Neuronal stem cell (in vitro differentiated cells): ENCODE results near the gene PUM2.

Experiments
- DNase-seq: peaks from one replicate; pipeline ENCODE4 v3.0.0-alpha.2; 2013; ENCODE audit warnings: low spot score
- H2AFZ ChIP-seq: one replicate; pipeline ENCODE4 v1.6.1; 2013; ENCODE audit warnings: mild to moderate bottlenecking, low read length, inconsistent platforms
- H2AK5ac ChIP-seq: 2 replicates; pipeline ENCODE4 v1.6.1; 2013; ENCODE audit warnings: low read depth, mild to moderate bottlenecking, inconsistent platforms, low read length, moderate library complexity, mixed read lengths
- H2BK120ac ChIP-seq: 2 replicates; pipeline ENCODE4 v1.6.1; 2013; ENCODE audit warnings: low read depth, mild to moderate bottlenecking, inconsistent platforms, low read length, moderate library complexity, mixed read lengths
- H2BK12ac ChIP-seq: one replicate; pipeline ENCODE4 v1.6.1; 2013; ENCODE audit warnings: low read length, inconsistent platforms
- H2BK15ac ChIP-seq: 2 replicates; pipeline ENCODE4 v1.6.1; 2013; ENCODE audit warnings: mild to moderate bottlenecking, low read length, inconsistent platforms, mixed read lengths
- H2BK5ac ChIP-seq: one replicate; pipeline ENCODE4 v1.6.1; 2013; ENCODE audit warnings: inconsistent platforms, mild to moderate bottlenecking, low read length, moderate library complexity
- H3K14ac ChIP-seq: one replicate; pipeline ENCODE4 v1.6.1; 2013; ENCODE audit warnings: low read length, inconsistent platforms
- H3K18ac ChIP-seq: 2 replicates; pipeline ENCODE4 v1.6.1; 2013; ENCODE audit warnings: low read length, inconsistent platforms
- H3K23ac ChIP-seq: 2 replicates; pipeline ENCODE4 v1.6.1; 2013; ENCODE audit warnings: low read depth, mild to moderate bottlenecking, mixed read lengths, low read length, inconsistent platforms; ENCODE audit not compliant: poor library complexity
- H3K27ac ChIP-seq: replicated peaks from 3 replicates; pipeline ENCODE4 v1.5.1; 2013; ENCODE audit warnings: low read length, inconsistent platforms
- H3K27me3 ChIP-seq, 3 experiments: 2 replicates each; pipeline ENCODE4 v1.6.1; 2013; ENCODE audit warnings: low read length in 3 of 3, mild to moderate bottlenecking in 2 of 3, inconsistent platforms in 1 of 3, low read depth in 1 of 3, mixed read lengths in 1 of 3, moderate library complexity in 1 of 3; ENCODE audit not compliant: control insufficient read depth in 3 of 3, insufficient read depth in 3 of 3
- H3K36me3 ChIP-seq, 2 donors: replicated peaks in 1 of 2; 2 replicates each; pipeline ENCODE4 v1.6.1; 2013; ENCODE audit warnings: low read length in 2 of 2; ENCODE audit not compliant: control insufficient read depth in 2 of 2, insufficient read depth in 2 of 2
- H3K4ac ChIP-seq: 2 replicates; pipeline ENCODE4 v1.6.1; 2013; ENCODE audit warnings: inconsistent platforms, mild to moderate bottlenecking, low read length, moderate library complexity
- H3K4me1 ChIP-seq, 2 donors: 1 replicate in 1 of 2; 2 replicates in 1 of 2; pipeline ENCODE4 v1.6.1; 2013; ENCODE audit warnings: low read length in 2 of 2, low read depth in 1 of 2; ENCODE audit not compliant: control insufficient read depth in 2 of 2, insufficient read depth in 1 of 2
- H3K4me2 ChIP-seq: one replicate; pipeline ENCODE4 v1.6.1; 2013; ENCODE audit warnings: mild to moderate bottlenecking, low read length, inconsistent platforms; ENCODE audit not compliant: insufficient read depth, poor library complexity, severe bottlenecking
- H3K4me3 ChIP-seq, 2 donors: 2 replicates each; pipeline ENCODE4 v1.5.1; 2013; ENCODE audit warnings: low read length in 2 of 2, mild to moderate bottlenecking in 2 of 2, inconsistent platforms in 1 of 2, moderate library complexity in 1 of 2
- H3K79me1 ChIP-seq: one replicate; pipeline ENCODE4 v1.6.1; 2013; ENCODE audit warnings: low read depth, mild to moderate bottlenecking, inconsistent platforms, low read length, moderate library complexity
- H3K9ac ChIP-seq: one replicate; pipeline ENCODE4 v1.6.1; 2013; ENCODE audit warnings: mild to moderate bottlenecking, low read depth, low read length, inconsistent platforms; ENCODE audit not compliant: poor library complexity
- H3K9me3 ChIP-seq, 2 donors: replicated peaks in 1 of 2; 2 replicates each; pipeline versions ENCODE3 to v1.6.1; 2013; ENCODE audit warnings: low read length in 2 of 2, mild to moderate bottlenecking in 2 of 2, inconsistent platforms in 1 of 2, low read depth in 1 of 2, mixed read lengths in 1 of 2, moderate library complexity in 1 of 2; ENCODE audit not compliant: control insufficient read depth in 2 of 2, insufficient read depth in 1 of 2
- H4K8ac ChIP-seq: one replicate; pipeline ENCODE4 v1.6.1; 2013; ENCODE audit warnings: low read depth, mild to moderate bottlenecking, inconsistent platforms, low read length, moderate library complexity
- H4K91ac ChIP-seq: one replicate; pipeline ENCODE4 v1.6.1; 2013; ENCODE audit warnings: low read length, low read depth, mild to moderate bottlenecking, inconsistent platforms; ENCODE audit not compliant: poor library complexity
- WGBS, 2 donors: extraction: QIAGEN DNeasy Blood & Tissue Kit; methylation state at CpG; one replicate each; pipeline ENCODE4 v1.1.7; 2013; ENCODE audit warnings: missing lambda C conversion rate in 2 of 2, mixed read lengths in 1 of 2; ENCODE audit not compliant: insufficient read length in 2 of 2, insufficient replicate concordance in 1 of 2; ENCODE audit errors: extremely low coverage in 2 of 2; 5-methylcytosine and 5-hydroxymethylcytosine counted together

Gene PUM2

GRCh38 chr2:20384953-20385352 is 34.3 kb upstream of the PUM2 start:
- Histone ChIP-seq H2BK120ac (no peak overlapping the region), H3K27me3 (peaks cover 0 to 20% (median 0%) of the 10 kb centered on the region in 3 experiments), H3K23ac (no peak overlapping the region), H3K79me1 (no peaks in the 10 kb centered on the region), H3K9me3 (no peaks in the 10 kb centered on the region), H3K18ac (no peak overlapping the region), H3K9ac (no peak overlapping the region), H2BK12ac (no peak overlapping the region), H4K91ac (no peak overlapping the region), H3K4ac (no peak overlapping the region), H3K4me1 (peaks cover 6 to 8% of the 10 kb centered on the region in 2 donors), H2BK5ac (no peak overlapping the region), H3K27ac (no peak overlapping the region), H3K36me3 (no peaks in the 10 kb centered on the region), H3K14ac (no peak overlapping the region), H4K8ac (no peak overlapping the region), H2BK15ac (no peak overlapping the region), H3K4me3 (no peak overlapping the region), H2AFZ (no peak overlapping the region), H3K4me2 (no peak overlapping the region), H2AK5ac (no peak overlapping the region)
- WGBS, 2 donors: no CpG with 5 or more reads among the region's 2 CpGs
- DNase-seq: no peak

GRCh38 chr2:20382965-20383810 is 32.5 kb upstream of the PUM2 start:
- Histone ChIP-seq H2BK120ac (no peak overlapping the region), H3K9me3 (no peaks in the 10 kb centered on the region), H3K4me1 (peaks cover 6 to 8% of the 10 kb centered on the region in 2 donors), H4K91ac (no peak overlapping the region), H2BK15ac (no peak overlapping the region), H3K9ac (no peak overlapping the region), H3K18ac (no peak overlapping the region), H3K14ac (no peak overlapping the region), H3K36me3 (no peaks in the 10 kb centered on the region), H3K4me3 (no peak overlapping the region), H3K27me3 (peaks cover 0 to 19% (median 0%) of the 10 kb centered on the region in 3 experiments), H3K4me2 (no peak overlapping the region), H3K27ac (no peak overlapping the region), H3K79me1 (no peaks in the 10 kb centered on the region), H2BK12ac (no peak overlapping the region), H2AFZ (no peak overlapping the region), H4K8ac (no peak overlapping the region), H3K4ac (no peak overlapping the region), H2BK5ac (no peak overlapping the region), H3K23ac (no peak overlapping the region), H2AK5ac (no peak overlapping the region)
- WGBS, 2 donors: no CpG with 5 or more reads among the region's 9 CpGs
- DNase-seq: no peak

DNA sequence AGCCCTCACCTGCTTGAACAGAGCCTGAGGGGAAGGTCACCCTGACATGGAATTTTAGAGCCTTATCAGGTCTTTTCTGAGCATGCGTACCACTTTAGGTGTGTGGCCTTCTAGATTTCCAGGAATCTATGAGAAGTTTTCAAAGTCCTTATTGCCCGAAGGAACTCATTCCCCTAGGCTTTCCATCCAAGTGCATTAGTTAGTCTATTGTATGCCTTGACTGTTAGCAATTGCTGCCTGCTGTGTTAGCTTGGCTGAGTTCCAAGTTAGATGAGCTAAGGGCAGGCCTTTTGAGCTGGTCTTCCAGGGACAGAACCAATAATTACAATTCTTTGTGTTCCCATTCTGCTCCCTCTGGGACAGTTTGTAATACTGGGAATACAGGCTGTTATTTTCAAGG is 30.8 kb upstream of the PUM2 start:
- H3K27me3 ChIP-seq: peaks cover 0 to 21% (median 0%) of the 10 kb centered on the region in 3 experiments
- peaks cover 4 to 6% of the 10 kb centered on the region in 2 donors for H3K4me1 ChIP-seq
- no peak overlapping the region for H4K8ac ChIP-seq
- no peak overlapping the region for H2BK120ac ChIP-seq
- no peak overlapping the region for H3K18ac ChIP-seq
- H2AK5ac ChIP-seq: no peak overlapping the region
- no peak for DNase-seq
- no peaks in the 10 kb centered on the region for H3K9me3 ChIP-seq
- H3K27ac ChIP-seq: no peak overlapping the region
- no peak overlapping the region for H2BK5ac ChIP-seq
- H2AFZ ChIP-seq: peak overlapping the region; percentile 9
- H3K36me3 ChIP-seq: no peaks in the 10 kb centered on the region
- H3K4me3 ChIP-seq: no peak overlapping the region
- H3K9ac ChIP-seq: no peak overlapping the region
- H4K91ac ChIP-seq: no peak overlapping the region
- no peak overlapping the region for H3K4me2 ChIP-seq
- no peaks in the 10 kb centered on the region for H3K79me1 ChIP-seq
- no peak overlapping the region for H2BK12ac ChIP-seq
- no peak overlapping the region for H3K4ac ChIP-seq
- no peak overlapping the region for H3K23ac ChIP-seq
- no peak overlapping the region for H3K14ac ChIP-seq
- WGBS, 2 donors: no CpG with 5 or more reads among the region's 2 CpGs
- H2BK15ac ChIP-seq: no peak overlapping the region

- Histone ChIP-seq H3K14ac (no peak overlapping the region), H3K9me3 (no peaks in the 10 kb centered on the region), H3K79me1 (no peaks in the 10 kb centered on the region), H3K9ac (no peak overlapping the region), H3K27ac (no peak overlapping the region), H3K4ac (no peak overlapping the region), H3K4me3 (no peak overlapping the region), H2BK12ac (no peak overlapping the region), H2AK5ac (no peak overlapping the region), H3K23ac (no peak overlapping the region), H3K18ac (peak overlapping the region; percentile 13), H2BK15ac (peak overlapping the region; percentile 11), H2BK5ac (no peak overlapping the region), H3K27me3 (peaks cover 0 to 31% (median 0%) of the 10 kb centered on the region in 3 experiments), H3K36me3 (no peaks in the 10 kb centered on the region), H4K91ac (no peak overlapping the region), H2AFZ (peak overlapping the region; percentile 81), H3K4me2 (no peak overlapping the region), H4K8ac (no peak overlapping the region), H3K4me1 (peaks cover 6% of the 10 kb centered on the region in 2 donors), H2BK120ac (no peak overlapping the region)
- WGBS, 2 donors: no CpG with 5 or more reads among the region's 13 CpGs
- peak; percentile 45 for DNase-seq
Observed at GRCh38 chr2:20378891-20379519, 28.4 kb upstream of the PUM2 start.
